HEK293T (cell line): ENCODE results near the gene PLSCR4.

Experiments
- BHLHE40 ChIP-seq: fragments of 450-650 bp; IDR thresholded peaks from 2 replicates; pipeline ENCODE4 v1.6.1; 2016; ENCODE audit warnings: mild to moderate bottlenecking, moderate library complexity, borderline replicate concordance
- FOXA1 ChIP-seq: fragments of 450-650 bp; IDR thresholded peaks from 2 replicates; pipeline ENCODE4 v1.6.1; 2016; ENCODE audit warnings: mild to moderate bottlenecking

GRCh38 chr3:146163584-146163983 is 87.3 kb downstream of the PLSCR4 start:
- TF ChIP-seq FOXA1 (no peak), BHLHE40 (no peak)
